WTC11 (cell line): ENCODE measurements around the gene IPP. TPM values are rescaled to one million over a fixed set of nuclear protein-coding genes. Genes with fewer than 3 reads are reported as not detected.

Experiments
- ATAC-seq: fragments of 200-7000 bp; cut with Tn5 transposase; 2 replicates; pipeline ENCODE4 v1.10.0; 2021; ENCODE audit warnings: mild to moderate bottlenecking, moderate library complexity
- CTCF ChIA-PET: fragments of 300-600 bp; sonication (Branson Sonifier 250); formaldehyde crosslinking; loops from one replicate; lab custom pipeline; 2021; ENCODE audit warnings: antibody characterized with exemption; lab: Charles Lee
- POLR2A ChIA-PET: fragments of 350-600 bp; sonication (Branson Sonifier 250); formaldehyde crosslinking; loops from one replicate; lab custom pipeline; 2021; ENCODE audit warnings: antibody characterized with exemption; lab: Charles Lee
- DNase-seq: peaks from one replicate; pipeline ENCODE4 v3.0.0; 2021; ENCODE audit warnings: low spot score
- H3K27ac Mint-ChIP-seq: 2 replicates; pipeline ENCODE4 v1.8.0; 2021; ENCODE audit warnings: mixed read lengths
- H3K27me3 Mint-ChIP-seq: 2 replicates; pipeline ENCODE4 v1.8.0; 2021; ENCODE audit warnings: low read depth, mild to moderate bottlenecking, moderate library complexity, mixed read lengths
- H3K36me3 Mint-ChIP-seq: 2 replicates; pipeline ENCODE4 v1.8.0; 2021; ENCODE audit warnings: mixed read lengths
- H3K4me1 Mint-ChIP-seq: 2 replicates; pipeline ENCODE4 v1.8.0; 2022; ENCODE audit warnings: mixed read lengths
- H3K4me3 Mint-ChIP-seq: 2 replicates; pipeline ENCODE4 v1.8.0; 2021; ENCODE audit warnings: mild to moderate bottlenecking, moderate library complexity, mixed read lengths
- H3K9me3 Mint-ChIP-seq: 2 replicates; pipeline ENCODE4 v1.8.0; 2021; ENCODE audit warnings: mixed read lengths
- CREB1 ChIP-seq: sonication (generic); formaldehyde crosslinking; IDR thresholded peaks from 2 replicates; pipeline ENCODE4 v1.8.0; 2023; ENCODE audit warnings: mild to moderate bottlenecking, missing genetic modification reagents
- CREM ChIP-seq: sonication (generic); formaldehyde crosslinking; IDR thresholded peaks from 2 replicates; pipeline ENCODE4 v1.8.1; 2022; ENCODE audit warnings: mild to moderate bottlenecking, missing genetic modification reagents, moderate library complexity
- GTF2I ChIP-seq: fragments of 250-450 bp; sonication (Bioruptor Pico); conservative IDR thresholded peaks from 2 replicates; pipeline ENCODE4 v1.4.0; 2021; ENCODE audit warnings: mild to moderate bottlenecking
- IRF2 ChIP-seq: sonication (generic); formaldehyde crosslinking; IDR thresholded peaks from 2 replicates; pipeline ENCODE4 v1.8.0; 2022; ENCODE audit warnings: low read depth, missing genetic modification reagents, borderline replicate concordance
- JAZF1 ChIP-seq: fragments of 250-450 bp; sonication (Bioruptor Pico); IDR thresholded peaks from 2 replicates; pipeline ENCODE4 v1.9.0; 2021; ENCODE audit warnings: moderate library complexity, mild to moderate bottlenecking, inconsistent platforms
- JUN ChIP-seq: sonication (generic); formaldehyde crosslinking; IDR thresholded peaks from 2 replicates; pipeline ENCODE4 v1.8.0; 2023; ENCODE audit warnings: mild to moderate bottlenecking, missing genetic modification reagents
- RORB ChIP-seq: fragments of 250-450 bp; sonication (Bioruptor Pico); IDR thresholded peaks from 2 replicates; pipeline ENCODE4 v1.9.0; 2021; ENCODE audit warnings: mild to moderate bottlenecking
- STAT6 ChIP-seq: sonication (generic); formaldehyde crosslinking; conservative IDR thresholded peaks from 2 replicates; pipeline ENCODE4 v1.8.1; 2023; ENCODE audit warnings: mild to moderate bottlenecking, low read depth, missing genetic modification reagents, moderate library complexity
- TCF7 ChIP-seq: sonication (generic); formaldehyde crosslinking; IDR thresholded peaks from 2 replicates; pipeline ENCODE4 v1.8.0; 2022; ENCODE audit warnings: mild to moderate bottlenecking, low read depth, missing genetic modification reagents, moderate library complexity
- USF2 ChIP-seq: sonication (generic); formaldehyde crosslinking; IDR thresholded peaks from 2 replicates; pipeline ENCODE4 v1.8.1; 2023; ENCODE audit warnings: mild to moderate bottlenecking, missing genetic modification reagents, moderate library complexity
- ZNF232 ChIP-seq: sonication (generic); formaldehyde crosslinking; IDR thresholded peaks from 2 replicates; pipeline ENCODE4 v1.8.0; 2022; ENCODE audit warnings: mild to moderate bottlenecking, missing genetic modification reagents
- ZNF317 ChIP-seq: sonication (generic); formaldehyde crosslinking; IDR thresholded peaks from 2 replicates; pipeline ENCODE4 v1.8.1; 2023; ENCODE audit warnings: low read depth, mild to moderate bottlenecking, moderate library complexity, missing genetic modification reagents, borderline replicate concordance
- ZNF396 ChIP-seq: fragments of 250-450 bp; sonication (Bioruptor Pico); IDR thresholded peaks from 2 replicates; pipeline ENCODE4 v1.8.0; 2021; ENCODE audit warnings: mild to moderate bottlenecking, moderate library complexity, borderline replicate concordance
- ZNF423 ChIP-seq: fragments of 250-450 bp; sonication (Bioruptor Pico); IDR thresholded peaks from 2 replicates; pipeline ENCODE4 v2.1.2; 2022; ENCODE audit warnings: mild to moderate bottlenecking, moderate library complexity
- ZNF671 ChIP-seq: fragments of 250-450 bp; sonication (Bioruptor Pico); IDR thresholded peaks from 2 replicates; pipeline ENCODE4 v1.8.0; 2021; ENCODE audit warnings: mild to moderate bottlenecking
- total RNA-seq: library from RNA; stranded (reverse); gene quantifications from 3 replicates; pipeline ENCODE4 v1.2.3, GENCODE V29; 2021
- TF ChIP-seq, protein P1 (sequence below): sonication (generic); formaldehyde crosslinking; IDR thresholded peaks from 2 replicates; pipeline ENCODE4 v1.8.1; 2023; ENCODE audit warnings: mild to moderate bottlenecking, missing genetic modification reagents, moderate library complexity
- TF ChIP-seq, protein P2 (sequence below): sonication (generic); formaldehyde crosslinking; IDR thresholded peaks from 2 replicates; pipeline ENCODE4 v1.8.1; 2023; ENCODE audit warnings: mild to moderate bottlenecking, missing genetic modification reagents
- TF ChIP-seq, protein P3 (sequence below): sonication (generic); formaldehyde crosslinking; IDR thresholded peaks from 2 replicates; pipeline ENCODE4 v1.8.0; 2023; ENCODE audit warnings: mild to moderate bottlenecking, missing genetic modification reagents

The IPP gene
- total RNA-seq, 1 experiment from 2014 or later: 6.3 TPM

DNA sequence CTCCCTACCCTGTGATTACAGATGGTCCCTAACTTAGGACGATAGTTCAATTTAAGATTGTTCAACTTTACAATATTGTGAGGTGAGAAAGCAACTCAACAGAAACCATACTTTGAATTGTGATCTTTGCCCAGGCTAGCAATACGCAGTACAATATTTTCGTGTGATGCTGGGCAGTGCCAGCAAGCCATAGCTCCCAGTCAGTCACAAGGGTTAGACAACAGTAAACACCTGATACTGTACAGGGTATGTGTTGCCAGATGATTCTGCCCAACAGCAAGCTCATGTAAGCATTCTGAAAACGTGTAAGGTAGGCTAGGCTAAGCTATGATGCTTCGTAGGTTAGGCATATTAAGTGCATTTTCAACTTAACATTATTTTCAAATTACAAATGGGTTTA is 76.0 kb downstream of the IPP start:
- TF ChIP-seq IRF2 (CRISPR knock-in tag) (no peak), ZNF423 (no peak), ZNF671 (CRISPR knock-in tag) (no peak), JUN (no peak), USF2 (CRISPR knock-in tag) (no peak), STAT6 (CRISPR knock-in tag) (no peak), ZNF396 (no peak), RORB (CRISPR knock-in tag) (no peak), JAZF1 (no peak)
- Mint-ChIP-seq H3K4me1 (peaks cover 38% of the 10 kb centered on the region), H3K27ac (peak overlapping the region; percentile 24; the same call in 1 of the 2 replicates), H3K9me3 (no peaks in the 10 kb centered on the region), H3K4me3 (no peak overlapping the region), H3K36me3 (peaks cover 4% of the 10 kb centered on the region), H3K27me3 (no peaks in the 10 kb centered on the region)
- no peak for ATAC-seq
- ChIA-PET POLR2A (no interaction called here), CTCF (no interaction called here)
- DNase-seq: no peak

DNA sequence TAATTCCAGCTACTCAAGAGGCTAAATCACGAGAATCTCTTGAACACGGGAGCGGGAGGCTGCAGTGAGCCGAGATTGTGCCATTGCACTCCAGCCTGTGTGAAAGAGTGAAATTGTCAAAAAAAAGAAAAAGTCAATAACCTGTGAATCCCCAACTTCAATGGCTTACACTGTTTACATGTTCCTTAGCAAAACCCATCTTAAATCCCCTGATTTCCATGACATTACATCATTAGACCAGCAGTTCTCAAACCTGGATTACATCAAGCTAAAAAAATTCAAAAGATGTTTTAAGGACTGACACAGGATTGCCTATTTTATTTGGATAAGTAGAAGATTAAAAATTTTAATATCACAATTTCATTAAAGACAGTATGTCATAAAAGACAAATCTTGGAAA is 76.5 kb downstream of the IPP start:
- ChIA-PET CTCF (no interaction called here), POLR2A (interaction anchor here (1.7 kb wide), 1 partner anchor 12 kb away, joined by 4 read pairs; the partner anchor contains the start of gene GPBP1L1)
- Mint-ChIP-seq H3K4me3 (no peak overlapping the region), H3K36me3 (peaks cover 4% of the 10 kb centered on the region), H3K4me1 (peaks cover 33% of the 10 kb centered on the region), H3K27ac (0 out of 2 replicates have a peak overlapping the region, but pooled peaks have one; percentile 16), H3K27me3 (no peaks in the 10 kb centered on the region), H3K9me3 (no peaks in the 10 kb centered on the region)
- ATAC-seq (no peak), DNase-seq (no peak)
- TF ChIP-seq ZNF423 (no peak), ZNF317 (no peak), GTF2I (no peak), STAT6 (CRISPR knock-in tag) (no peak), CREM (no peak), ZNF232 (no peak), CREB1 (CRISPR knock-in tag) (no peak), TCF7 (CRISPR knock-in tag) (no peak)
- TF ChIP-seq, protein P1, sequence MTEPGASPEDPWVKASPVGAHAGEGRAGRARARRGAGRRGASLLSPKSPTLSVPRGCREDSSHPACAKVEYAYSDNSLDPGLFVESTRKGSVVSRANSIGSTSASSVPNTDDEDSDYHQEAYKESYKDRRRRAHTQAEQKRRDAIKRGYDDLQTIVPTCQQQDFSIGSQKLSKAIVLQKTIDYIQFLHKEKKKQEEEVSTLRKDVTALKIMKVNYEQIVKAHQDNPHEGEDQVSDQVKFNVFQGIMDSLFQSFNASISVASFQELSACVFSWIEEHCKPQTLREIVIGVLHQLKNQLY: no peak
- TF ChIP-seq, protein P2, sequence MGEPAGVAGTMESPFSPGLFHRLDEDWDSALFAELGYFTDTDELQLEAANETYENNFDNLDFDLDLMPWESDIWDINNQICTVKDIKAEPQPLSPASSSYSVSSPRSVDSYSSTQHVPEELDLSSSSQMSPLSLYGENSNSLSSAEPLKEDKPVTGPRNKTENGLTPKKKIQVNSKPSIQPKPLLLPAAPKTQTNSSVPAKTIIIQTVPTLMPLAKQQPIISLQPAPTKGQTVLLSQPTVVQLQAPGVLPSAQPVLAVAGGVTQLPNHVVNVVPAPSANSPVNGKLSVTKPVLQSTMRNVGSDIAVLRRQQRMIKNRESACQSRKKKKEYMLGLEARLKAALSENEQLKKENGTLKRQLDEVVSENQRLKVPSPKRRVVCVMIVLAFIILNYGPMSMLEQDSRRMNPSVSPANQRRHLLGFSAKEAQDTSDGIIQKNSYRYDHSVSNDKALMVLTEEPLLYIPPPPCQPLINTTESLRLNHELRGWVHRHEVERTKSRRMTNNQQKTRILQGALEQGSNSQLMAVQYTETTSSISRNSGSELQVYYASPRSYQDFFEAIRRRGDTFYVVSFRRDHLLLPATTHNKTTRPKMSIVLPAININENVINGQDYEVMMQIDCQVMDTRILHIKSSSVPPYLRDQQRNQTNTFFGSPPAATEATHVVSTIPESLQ (CRISPR knock-in tag): no peak
- TF ChIP-seq, protein P3, sequence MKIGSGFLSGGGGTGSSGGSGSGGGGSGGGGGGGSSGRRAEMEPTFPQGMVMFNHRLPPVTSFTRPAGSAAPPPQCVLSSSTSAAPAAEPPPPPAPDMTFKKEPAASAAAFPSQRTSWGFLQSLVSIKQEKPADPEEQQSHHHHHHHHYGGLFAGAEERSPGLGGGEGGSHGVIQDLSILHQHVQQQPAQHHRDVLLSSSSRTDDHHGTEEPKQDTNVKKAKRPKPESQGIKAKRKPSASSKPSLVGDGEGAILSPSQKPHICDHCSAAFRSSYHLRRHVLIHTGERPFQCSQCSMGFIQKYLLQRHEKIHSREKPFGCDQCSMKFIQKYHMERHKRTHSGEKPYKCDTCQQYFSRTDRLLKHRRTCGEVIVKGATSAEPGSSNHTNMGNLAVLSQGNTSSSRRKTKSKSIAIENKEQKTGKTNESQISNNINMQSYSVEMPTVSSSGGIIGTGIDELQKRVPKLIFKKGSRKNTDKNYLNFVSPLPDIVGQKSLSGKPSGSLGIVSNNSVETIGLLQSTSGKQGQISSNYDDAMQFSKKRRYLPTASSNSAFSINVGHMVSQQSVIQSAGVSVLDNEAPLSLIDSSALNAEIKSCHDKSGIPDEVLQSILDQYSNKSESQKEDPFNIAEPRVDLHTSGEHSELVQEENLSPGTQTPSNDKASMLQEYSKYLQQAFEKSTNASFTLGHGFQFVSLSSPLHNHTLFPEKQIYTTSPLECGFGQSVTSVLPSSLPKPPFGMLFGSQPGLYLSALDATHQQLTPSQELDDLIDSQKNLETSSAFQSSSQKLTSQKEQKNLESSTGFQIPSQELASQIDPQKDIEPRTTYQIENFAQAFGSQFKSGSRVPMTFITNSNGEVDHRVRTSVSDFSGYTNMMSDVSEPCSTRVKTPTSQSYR (CRISPR knock-in tag): no peak
